Measurements from ENCODE around the gene NTHL1.

The NTHL1 gene

GRCh38 chr16:2062801-2063200 is 15.2 kb upstream of the NTHL1 start:
- no peak for DNase-seq

- no peak for DNase-seq
Observed at GRCh38 chr16:2061526-2061925, 13.9 kb upstream of the NTHL1 start.

DNA sequence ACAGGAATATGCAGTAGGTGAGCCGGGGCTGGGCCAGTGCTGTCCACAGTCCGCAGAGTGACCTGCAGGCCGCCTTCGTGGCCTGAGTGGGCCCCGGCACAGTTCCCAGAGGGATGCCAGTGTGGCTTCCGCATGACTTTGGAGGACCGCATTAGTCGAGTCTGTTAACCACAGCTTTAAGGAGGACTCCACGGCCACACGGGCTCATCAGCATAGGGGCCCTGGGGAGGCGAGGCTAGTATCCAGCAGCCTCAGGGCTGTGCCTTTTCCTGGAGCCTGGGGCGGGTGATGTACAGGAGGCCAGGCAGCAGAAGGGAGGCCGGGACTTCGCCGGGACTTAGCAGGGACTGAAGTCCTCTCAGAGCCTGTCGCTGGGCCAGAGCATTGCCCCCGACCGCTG is 13.4 kb upstream of the NTHL1 start:
- DNase-seq = no peak

- no peak for DNase-seq
Observed at GRCh38 chr16:2060346-2060745, 12.7 kb upstream of the NTHL1 start.

DNA sequence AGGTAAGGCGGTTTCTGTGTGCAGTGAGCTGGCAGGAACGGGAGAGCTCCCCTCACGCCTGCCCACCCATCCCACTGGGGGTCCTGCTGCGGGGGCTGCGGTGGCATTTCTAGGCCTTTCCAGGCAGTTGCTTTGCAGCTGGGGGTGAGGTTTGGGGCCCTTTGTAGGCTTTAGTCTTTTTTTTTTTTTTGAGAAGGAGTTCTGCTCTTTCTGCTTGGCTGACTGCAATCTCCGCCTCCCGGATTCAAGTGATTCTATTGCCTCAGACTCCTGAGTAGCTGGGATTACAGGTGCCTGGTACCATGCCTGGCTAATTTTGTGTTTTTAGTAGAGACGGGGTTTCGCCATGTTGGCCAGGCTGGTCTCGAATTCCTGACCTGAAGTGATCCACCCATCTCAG is 11.2 kb upstream of the NTHL1 start:
- DNase-seq = no peak

DNA sequence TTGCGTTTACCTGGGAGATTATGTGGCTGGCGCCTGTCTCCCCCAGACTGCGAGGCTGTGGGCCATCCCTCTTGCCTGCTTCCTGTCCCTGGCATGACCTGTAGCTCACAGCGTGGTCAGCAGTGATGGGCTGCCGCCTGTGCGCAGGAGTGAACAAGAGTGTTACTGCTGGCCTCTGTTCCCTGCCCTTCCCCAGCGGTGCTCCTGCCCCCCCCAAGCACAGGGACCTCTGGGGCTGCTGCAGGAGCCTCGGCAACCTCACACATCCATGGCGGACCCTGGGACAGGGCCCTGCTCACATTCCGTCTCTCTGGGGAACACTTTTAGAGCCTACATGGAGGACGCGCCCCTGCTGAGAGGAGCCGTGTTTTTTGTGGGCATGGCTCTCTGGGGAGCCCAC is 10.8 kb upstream of the NTHL1 start:
- no peak for DNase-seq

DNA sequence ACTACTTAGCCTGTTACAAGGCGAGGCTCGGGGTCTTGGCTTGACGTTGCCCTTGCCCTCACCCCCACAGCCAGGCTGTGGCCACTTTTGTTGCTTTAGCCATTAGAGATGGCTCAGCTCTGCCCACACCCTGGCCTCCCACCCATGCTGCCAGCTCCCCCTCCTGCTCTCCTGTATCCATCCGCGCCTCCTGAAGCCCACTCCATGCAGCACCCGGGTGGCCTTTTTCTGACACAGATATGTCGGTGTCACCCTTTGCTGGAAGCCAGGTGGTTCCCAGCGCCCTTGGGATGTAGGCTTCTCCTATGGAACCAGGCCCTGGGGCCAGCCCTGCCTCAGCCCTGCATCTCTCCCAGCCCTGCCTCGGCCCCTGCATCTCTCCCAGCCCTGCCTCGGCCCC is 9.8 kb upstream of the NTHL1 start:
- DNase-seq = no peak

GRCh38 chr16:2056681-2057407 is 9.2 kb upstream of the NTHL1 start:
- DNase-seq = no peak

DNA sequence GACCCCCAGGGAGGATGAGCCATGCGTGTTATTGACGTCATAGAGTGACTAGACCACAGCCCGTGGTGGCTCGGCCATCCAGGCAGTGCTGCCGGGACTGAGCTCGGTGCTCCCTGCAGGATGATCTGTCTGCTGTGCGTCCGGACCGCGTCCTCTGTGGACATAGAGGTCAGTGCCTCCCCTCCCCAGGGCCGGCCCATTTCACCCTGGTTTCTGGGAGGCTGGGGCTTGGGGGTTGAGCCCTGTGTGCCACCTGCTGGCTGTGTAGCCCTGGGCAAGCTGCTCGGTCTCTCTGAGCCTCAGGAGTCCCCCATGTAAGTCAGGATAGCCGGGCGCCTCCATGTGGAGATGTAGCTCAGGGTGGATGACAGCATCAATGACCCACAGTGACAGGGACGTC is 8.4 kb upstream of the NTHL1 start:
- no peak for DNase-seq

GRCh38 chr16:2054543-2055245 is 7.1 kb upstream of the NTHL1 start:
- DNase-seq = no peak

DNA sequence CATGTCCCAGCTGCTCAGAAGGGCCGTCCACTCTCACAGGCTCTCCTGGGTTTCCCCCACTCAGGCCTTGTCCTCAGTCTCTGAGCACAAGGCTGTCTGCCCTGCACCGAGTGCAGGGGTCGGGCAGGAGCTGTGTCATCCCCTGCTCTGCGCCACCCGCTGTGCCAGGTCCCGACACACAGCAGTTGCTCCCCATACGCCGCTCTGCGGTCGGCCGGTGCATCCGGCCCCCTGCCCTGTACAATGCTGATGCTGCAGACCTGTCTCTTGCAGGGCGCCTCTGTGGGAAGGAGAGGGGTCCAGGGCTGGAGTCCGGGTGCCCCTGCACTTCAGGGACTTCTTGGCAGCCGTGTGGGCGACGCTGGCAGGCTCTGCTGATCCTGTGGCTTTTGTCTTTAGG is 6.3 kb upstream of the NTHL1 start:
- DNase-seq = no peak

GRCh38 chr16:2053211-2053610 is 5.6 kb upstream of the NTHL1 start:
- DNase-seq = no peak

GRCh38 chr16:2048116-2048543 is 496 bp upstream of the NTHL1 start:
- no peak for DNase-seq

- DNase-seq = no peak
Observed at GRCh38 chr16:2046893-2047329, 723 bp downstream of the NTHL1 start.

DNA sequence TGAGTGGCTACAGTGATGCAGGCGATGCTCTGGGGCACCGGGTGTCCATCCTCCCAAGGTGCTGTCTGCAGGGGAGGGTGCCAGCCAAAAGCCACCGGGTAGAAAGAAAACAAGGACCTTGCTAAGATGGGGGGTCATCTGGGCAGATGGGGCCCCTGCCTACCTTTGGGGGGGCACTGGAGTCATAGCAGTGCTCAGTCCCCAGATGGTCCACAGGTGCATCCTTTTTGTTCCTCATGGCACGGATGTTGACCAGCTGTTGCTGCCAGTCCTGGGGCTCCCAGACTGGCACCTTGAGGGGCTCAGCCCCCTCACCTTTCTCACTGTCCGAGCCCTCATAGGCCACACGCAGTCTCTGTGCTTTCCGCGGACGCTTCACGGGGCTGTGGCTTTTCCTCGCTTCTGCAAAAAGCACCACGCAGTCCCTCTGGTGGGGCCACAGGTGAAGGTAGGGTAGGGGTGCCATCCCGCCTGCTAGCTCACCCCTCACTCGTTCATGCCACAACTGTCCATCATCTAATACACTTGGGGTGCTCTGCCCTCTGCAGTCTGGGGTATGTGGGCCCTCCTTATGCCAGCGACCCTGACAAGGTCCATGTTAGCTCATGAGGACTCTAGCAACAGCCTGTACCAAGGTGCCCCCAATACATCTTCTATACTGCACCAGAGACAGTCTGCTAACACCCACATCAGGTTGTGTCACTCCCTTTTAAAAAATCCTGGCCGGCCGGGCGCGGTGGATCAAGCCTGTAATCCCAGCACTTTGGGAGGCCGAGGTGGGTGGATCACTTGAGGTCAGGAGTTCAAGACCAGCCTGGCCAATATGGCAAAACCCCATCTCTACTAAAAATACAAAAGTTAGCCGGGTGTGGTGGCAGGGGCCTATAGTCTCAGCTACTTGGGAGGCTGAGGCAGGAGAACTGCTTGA is 1.4 kb downstream of the NTHL1 start:
- no peak for DNase-seq

DNA sequence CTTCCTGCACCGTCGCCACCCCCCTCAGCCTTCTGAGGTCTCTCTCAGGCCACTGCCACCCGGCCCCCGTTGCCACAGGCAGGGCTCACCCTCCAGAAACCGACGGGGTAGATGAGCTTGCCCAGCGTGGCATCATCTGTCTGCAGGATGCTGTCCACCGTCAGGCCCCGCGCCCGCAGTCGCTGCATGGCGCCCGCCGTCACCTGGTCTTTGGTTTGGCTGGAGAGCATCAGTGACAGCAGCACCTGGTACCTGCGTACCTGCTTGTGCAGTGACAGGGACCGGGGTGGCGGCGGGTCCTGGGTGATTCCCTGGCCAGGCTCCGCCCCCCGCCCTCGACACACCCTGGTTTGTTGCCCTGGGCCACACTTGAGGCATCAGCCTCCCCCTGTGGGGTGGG is 3.1 kb downstream of the NTHL1 start:
- no peak for DNase-seq

DNA sequence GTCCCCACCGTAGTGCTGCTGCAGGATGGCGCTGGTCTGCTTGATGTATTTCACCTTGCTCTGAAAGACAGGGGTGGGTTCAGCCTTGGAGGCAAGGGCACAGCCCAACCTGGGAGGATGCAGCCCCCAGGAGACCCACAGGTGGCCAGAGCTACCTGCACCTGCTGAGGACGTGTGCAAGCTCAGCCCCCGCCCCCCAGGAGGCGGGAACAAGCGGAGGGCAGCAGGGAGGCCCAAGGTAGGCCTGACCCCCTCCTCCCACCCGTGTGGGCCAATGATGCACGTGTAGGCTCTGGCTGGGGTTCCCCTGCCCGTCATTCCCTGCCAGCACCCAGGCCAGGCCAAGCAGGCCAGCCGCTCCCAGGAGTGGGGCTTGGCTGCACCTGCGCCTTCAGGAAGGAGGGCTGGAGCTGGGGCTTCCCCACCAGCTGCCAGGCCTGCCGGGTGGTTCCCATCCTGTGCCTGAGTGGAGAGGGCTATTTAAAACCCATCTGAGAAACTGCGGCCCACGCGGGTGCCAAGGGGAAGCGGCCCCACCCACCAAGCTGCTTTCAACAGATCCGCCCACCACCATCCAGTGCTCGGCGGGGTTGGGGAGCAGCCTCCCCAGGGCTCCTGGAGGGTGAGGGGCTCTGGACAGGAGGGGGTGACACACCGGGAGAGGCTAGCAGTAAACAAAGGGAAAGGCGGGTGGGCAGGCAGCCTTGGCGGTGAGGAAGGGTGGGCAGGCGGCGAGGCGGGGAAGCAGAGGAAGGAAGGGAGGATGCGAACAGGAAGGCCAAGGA is 3.8 kb downstream of the NTHL1 start:
- DNase-seq = no peak

DNA sequence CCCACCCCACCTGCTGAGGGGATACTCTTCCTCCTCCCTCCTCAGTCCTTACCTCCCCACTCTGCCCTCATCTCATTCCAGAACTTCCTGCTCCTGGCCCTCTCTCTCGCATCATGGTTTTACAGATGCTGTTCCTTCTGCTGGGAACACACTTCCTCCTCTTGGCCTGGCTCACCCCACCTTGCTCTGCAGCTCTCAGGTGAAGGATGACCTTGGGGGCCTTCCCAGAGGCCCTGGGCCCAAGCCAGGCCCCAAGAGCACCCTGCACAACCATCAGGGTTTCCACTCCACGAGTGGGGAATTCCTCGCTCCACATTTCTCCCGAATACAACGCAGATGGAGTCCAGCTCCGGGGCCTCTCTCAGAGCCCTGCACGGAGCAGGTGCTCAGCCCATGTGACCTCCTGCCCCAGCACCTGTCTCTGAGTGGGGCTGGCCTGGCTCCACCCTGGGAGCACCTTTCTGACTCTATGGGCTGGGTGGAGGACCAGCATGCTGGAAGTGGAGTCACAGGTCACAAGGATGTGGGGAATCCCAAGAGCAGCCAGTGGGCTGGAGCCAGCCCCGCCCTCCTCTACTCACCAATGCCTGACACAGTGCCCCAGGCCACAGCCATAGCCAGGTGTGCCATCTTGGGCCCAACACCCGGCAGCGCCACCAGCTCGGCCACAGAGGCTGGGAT is 4.5 kb downstream of the NTHL1 start:
- DNase-seq = no peak

DNA sequence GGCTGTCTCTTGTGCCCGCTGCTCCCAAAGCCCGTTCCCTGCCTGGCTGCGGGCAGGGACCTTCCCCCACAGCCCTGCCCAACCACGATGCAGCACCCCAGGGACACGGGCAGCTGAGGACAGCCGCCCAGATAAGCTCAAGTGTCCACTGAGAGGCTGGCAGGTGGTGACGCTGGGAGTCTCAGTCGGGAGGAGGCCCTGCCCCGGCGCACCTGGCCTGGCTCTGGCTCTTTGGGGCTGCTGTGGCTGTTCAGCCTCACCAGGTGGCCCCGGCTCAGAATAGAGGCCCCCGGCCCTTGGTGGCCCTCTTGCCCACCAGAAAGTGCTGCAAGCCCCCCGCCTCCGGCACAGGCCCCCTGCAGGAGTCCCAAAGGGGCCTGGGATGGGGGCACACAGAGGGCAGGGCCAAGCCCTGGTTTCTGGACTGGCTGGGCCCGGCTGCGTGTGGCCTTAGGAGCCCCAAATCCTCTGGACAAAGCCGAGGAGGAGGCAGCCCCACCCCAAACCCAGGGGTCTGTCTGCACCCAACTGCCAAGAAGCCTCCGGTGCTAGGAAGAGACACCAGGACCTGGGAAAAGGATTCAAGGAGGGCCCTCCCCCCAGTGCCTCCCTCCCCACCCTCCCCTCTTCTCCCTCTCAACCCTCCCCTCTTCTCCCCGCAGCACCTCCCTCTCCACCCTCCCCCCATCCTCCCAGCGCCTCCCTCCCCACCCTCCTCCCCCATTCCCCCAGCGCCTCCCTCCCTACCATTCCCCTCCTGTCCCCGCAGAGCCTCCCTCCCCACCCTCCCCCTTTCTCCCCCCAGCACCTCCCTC is 5.3 kb downstream of the NTHL1 start:
- no peak for DNase-seq

- no peak for DNase-seq
Observed at GRCh38 chr16:2040787-2041522, 6.7 kb downstream of the NTHL1 start.
